GM19324 (cell line): ENCODE data around the gene RC3H1.
A peak's percentile ranks its signal among the peaks of the same experiment; 100 is the strongest.
"Not testable (repeated sequence)": the region's sequence is repeated elsewhere in the genome, so short reads cannot be mapped to it uniquely, and the experiment has no call there.

Experiments
- ATAC-seq: cut with Tn5 transposase; IDR thresholded peaks from one replicate; pipeline ENCODE4 v1.9.1; 2021; ENCODE audit warnings: mild to moderate bottlenecking, moderate library complexity; ENCODE audit not compliant: unreplicated experiment, low FRiP score

RC3H1 gene

GRCh38 chr1:174022080-174022975 lies at the start of gene RC3H1:
TSS of gene RC3H1 (minus strand) at chr1:174022357. CDS start at chr1:173992985, 29,372 bp downstream.
- peak; percentile 91 for ATAC-seq

GRCh38 chr1:174070614-174071013 lies 48.5 kb upstream of the RC3H1 start:
- no peak for ATAC-seq

- ATAC-seq = no peak
Observed at GRCh38 chr1:174068000-174068399, 45.8 kb upstream of the RC3H1 start.

GRCh38 chr1:174060090-174060489 lies 37.9 kb upstream of the RC3H1 start:
- ATAC-seq = no peak

GRCh38 chr1:174058624-174059023 lies 36.5 kb upstream of the RC3H1 start:
- no peak for ATAC-seq

- not testable (repeated sequence) for ATAC-seq
Observed at GRCh38 chr1:174056609-174057008, 34.5 kb upstream of the RC3H1 start.

- not testable (repeated sequence) for ATAC-seq
Observed at GRCh38 chr1:174055797-174056196, 33.6 kb upstream of the RC3H1 start.

- ATAC-seq = no peak
Observed at GRCh38 chr1:174053826-174054225, 31.7 kb upstream of the RC3H1 start.

- no peak for ATAC-seq
Observed at GRCh38 chr1:174052621-174053020, 30.5 kb upstream of the RC3H1 start.

GRCh38 chr1:174051956-174052355 lies 29.8 kb upstream of the RC3H1 start:
- no peak for ATAC-seq

GRCh38 chr1:174049514-174049913 lies 27.4 kb upstream of the RC3H1 start:
- ATAC-seq = no peak

GRCh38 chr1:174044418-174045222 lies 22.5 kb upstream of the RC3H1 start:
- no peak for ATAC-seq

GRCh38 chr1:174042509-174042908 lies 20.4 kb upstream of the RC3H1 start:
- ATAC-seq = not testable (repeated sequence)

GRCh38 chr1:174041369-174041768 lies 19.2 kb upstream of the RC3H1 start:
- no peak for ATAC-seq

GRCh38 chr1:174040387-174040786 lies 18.2 kb upstream of the RC3H1 start:
- no peak for ATAC-seq

- ATAC-seq = no peak
Observed at GRCh38 chr1:174039027-174039426, 16.9 kb upstream of the RC3H1 start.

GRCh38 chr1:174036798-174037197 lies 14.6 kb upstream of the RC3H1 start:
- ATAC-seq = no peak

- no peak for ATAC-seq
Observed at GRCh38 chr1:174036204-174036603, 14.0 kb upstream of the RC3H1 start.

GRCh38 chr1:174032671-174033222 lies 10.6 kb upstream of the RC3H1 start:
- ATAC-seq = no peak

GRCh38 chr1:174031099-174031498 lies 8.9 kb upstream of the RC3H1 start:
- no peak for ATAC-seq

- ATAC-seq = no peak
Observed at GRCh38 chr1:174028495-174028894, 6.3 kb upstream of the RC3H1 start.
